ENCODE results near the gene ADAMTS2. TPM values are rescaled to one million over a fixed set of nuclear protein-coding genes. Genes with fewer than 3 reads are reported as not detected.

Gene ADAMTS2
- total and polyA plus RNA-seq, 2 donors from 2014 or later: 2.0 to 13.6 TPM

DNA sequence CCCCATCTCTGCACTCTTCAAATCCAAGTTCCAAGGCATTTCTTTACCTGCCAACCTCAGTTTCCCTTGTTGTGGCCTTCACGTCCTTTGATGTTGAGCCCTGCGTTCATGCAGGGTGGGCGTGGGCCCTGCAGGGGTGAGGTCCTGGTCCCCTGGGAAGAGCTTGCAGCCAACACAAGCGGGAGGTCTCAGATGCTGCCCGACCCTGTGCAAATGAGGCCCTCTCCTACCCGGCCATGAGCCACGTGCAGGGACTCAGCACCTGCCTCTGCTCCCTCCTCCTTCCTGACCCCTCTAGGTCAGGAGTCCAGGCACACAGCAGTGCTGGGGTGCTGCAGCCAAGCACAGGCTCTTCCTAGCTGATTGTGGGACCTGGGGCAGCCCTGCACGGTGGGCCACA, 124.5 kb downstream of the ADAMTS2 start:
- peaks cover 0 to 6% (median 5%) of the 10 kb centered on the region in 3 donors for H3K9me3 ChIP-seq (ENCODE audit: control insufficient read depth in 2 of 3, insufficient read depth in 1 of 3, low read length in 3 of 3)
- DNase-seq: peak in 1 of 5 donors; percentile 69
- no peaks in the 10 kb centered on the region for H3K36me3 ChIP-seq (ENCODE audit: control insufficient read depth in 2 of 3, insufficient read depth in 3 of 3, low read length in 3 of 3)
- no peak overlapping the region for H3K9ac ChIP-seq (ENCODE audit: low read length in 3 of 3)
- intact Hi-C loops (cut with DNase I): no loop called here
- H3K27me3 ChIP-seq (ENCODE audit: control insufficient read depth, insufficient read depth, low read length): no peaks in the 10 kb centered on the region
- no peaks in the 10 kb centered on the region for H3K4me1 ChIP-seq (ENCODE audit: control insufficient read depth in 2 of 3, insufficient read depth in 2 of 3, low read depth in 1 of 3, low read length in 3 of 3)
- no peak overlapping the region for H3K27ac ChIP-seq (ENCODE audit: low read depth in 2 of 2, low read length in 2 of 2)
- TF ChIP-seq, protein P1, sequence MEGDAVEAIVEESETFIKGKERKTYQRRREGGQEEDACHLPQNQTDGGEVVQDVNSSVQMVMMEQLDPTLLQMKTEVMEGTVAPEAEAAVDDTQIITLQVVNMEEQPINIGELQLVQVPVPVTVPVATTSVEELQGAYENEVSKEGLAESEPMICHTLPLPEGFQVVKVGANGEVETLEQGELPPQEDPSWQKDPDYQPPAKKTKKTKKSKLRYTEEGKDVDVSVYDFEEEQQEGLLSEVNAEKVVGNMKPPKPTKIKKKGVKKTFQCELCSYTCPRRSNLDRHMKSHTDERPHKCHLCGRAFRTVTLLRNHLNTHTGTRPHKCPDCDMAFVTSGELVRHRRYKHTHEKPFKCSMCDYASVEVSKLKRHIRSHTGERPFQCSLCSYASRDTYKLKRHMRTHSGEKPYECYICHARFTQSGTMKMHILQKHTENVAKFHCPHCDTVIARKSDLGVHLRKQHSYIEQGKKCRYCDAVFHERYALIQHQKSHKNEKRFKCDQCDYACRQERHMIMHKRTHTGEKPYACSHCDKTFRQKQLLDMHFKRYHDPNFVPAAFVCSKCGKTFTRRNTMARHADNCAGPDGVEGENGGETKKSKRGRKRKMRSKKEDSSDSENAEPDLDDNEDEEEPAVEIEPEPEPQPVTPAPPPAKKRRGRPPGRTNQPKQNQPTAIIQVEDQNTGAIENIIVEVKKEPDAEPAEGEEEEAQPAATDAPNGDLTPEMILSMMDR (IDR thresholded peaks at IDR 0.05; ENCODE audit: borderline replicate concordance, extremely low read depth, insufficient read depth): no peak
- FAIRE-seq: no peak
- no peak overlapping the region for H3K4me3 ChIP-seq (ENCODE audit: low read length in 3 of 3)

DNA sequence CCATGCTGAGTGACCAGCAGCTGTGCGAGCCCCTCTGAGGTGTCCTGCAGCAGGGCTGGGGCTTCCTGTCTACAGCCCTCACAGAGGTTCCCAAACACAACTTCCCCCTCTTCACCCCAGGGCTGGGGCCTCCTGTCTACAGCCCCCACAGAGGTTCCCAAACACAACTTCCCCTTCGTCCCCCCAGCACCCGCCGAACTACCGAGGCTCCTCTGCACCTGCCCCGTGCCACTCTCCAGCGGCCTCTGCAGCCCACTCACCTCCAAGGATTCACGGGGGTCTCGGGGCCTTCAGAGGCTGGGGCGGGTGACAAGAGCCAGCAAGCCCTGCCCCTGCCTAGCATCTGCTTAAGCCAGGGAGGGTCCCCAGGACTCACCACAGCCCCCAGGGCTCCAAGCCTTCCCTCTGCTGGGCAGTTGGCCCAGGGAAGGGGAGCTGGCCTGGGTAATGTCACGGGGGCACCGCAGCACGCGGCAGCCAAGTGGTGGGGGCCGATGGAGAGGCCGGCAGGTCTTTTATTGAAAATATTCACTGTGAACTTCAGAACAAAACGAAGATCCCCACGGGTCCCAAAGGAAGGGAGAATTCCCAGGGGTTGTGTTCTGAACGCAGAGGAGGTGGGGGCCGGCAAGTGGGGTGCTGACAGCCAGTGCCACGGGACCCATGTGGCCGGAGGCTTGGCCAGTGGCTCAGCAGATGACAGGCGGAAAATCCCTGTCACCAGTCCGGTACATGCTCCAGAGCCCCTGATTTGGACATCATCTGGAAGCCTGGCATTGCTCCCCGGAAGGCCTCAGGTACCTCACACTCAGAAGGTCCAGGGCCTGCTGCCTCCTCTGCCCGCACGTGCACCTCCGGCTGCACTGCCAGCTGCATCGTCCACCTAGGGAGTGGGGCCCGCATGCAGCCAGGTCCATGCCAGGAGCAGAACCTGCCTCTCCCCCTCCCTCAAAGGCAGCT, 125.3 kb downstream of the ADAMTS2 start:
- DNase-seq (peak in 1 of 5 donors; percentile 66), FAIRE-seq (no peak)
- Histone ChIP-seq H3K27me3 (ENCODE audit: control insufficient read depth, insufficient read depth, low read length) (no peaks in the 10 kb centered on the region), H3K9me3 (ENCODE audit: control insufficient read depth in 2 of 3, insufficient read depth in 1 of 3, low read length in 3 of 3) (peaks cover 0 to 6% (median 5%) of the 10 kb centered on the region in 3 donors), H3K36me3 (ENCODE audit: control insufficient read depth in 2 of 3, insufficient read depth in 3 of 3, low read length in 3 of 3) (no peaks in the 10 kb centered on the region), H3K4me1 (ENCODE audit: control insufficient read depth in 2 of 3, insufficient read depth in 2 of 3, low read depth in 1 of 3, low read length in 3 of 3) (no peaks in the 10 kb centered on the region), H3K9ac (ENCODE audit: low read length in 3 of 3) (no peak overlapping the region), H3K27ac (ENCODE audit: low read depth in 2 of 2, low read length in 2 of 2) (no peak overlapping the region), H3K4me3 (ENCODE audit: low read length in 3 of 3) (no peak overlapping the region)
- intact Hi-C loops (cut with DNase I): no loop called here
- TF ChIP-seq, protein P1 (IDR thresholded peaks at IDR 0.05; ENCODE audit: borderline replicate concordance, extremely low read depth, insufficient read depth): no peak

DNA sequence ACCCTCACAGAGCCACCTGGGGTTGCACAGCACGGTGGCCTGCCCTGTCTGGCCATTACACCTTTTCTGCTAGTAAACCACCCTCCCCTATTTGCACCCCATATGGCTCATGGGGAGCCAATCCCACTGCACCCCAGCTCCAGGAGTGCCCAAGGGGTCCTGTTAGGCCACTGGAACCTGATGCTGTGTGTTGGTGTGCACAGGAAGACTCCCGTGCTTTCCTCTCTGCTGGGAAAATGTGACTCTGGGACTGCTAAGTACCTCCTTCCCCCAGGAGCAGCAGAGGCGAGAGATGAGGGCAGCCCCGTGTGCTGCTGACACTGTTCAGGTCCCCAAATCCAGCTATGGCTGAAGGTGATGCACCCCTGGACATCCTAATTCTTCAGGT, 126.3 kb downstream of the ADAMTS2 start:
- TF ChIP-seq, protein P1 (IDR thresholded peaks at IDR 0.05; ENCODE audit: borderline replicate concordance, extremely low read depth, insufficient read depth): no peak
- Histone ChIP-seq H3K9ac (ENCODE audit: low read length in 3 of 3) (no peak overlapping the region), H3K27ac (ENCODE audit: low read depth in 2 of 2, low read length in 2 of 2) (no peak overlapping the region), H3K9me3 (ENCODE audit: control insufficient read depth in 2 of 3, insufficient read depth in 1 of 3, low read length in 3 of 3) (peaks cover 0 to 6% (median 4%) of the 10 kb centered on the region in 3 donors), H3K36me3 (ENCODE audit: control insufficient read depth in 2 of 3, insufficient read depth in 3 of 3, low read length in 3 of 3) (no peaks in the 10 kb centered on the region), H3K4me3 (ENCODE audit: low read length in 3 of 3) (no peak overlapping the region), H3K4me1 (ENCODE audit: control insufficient read depth in 2 of 3, insufficient read depth in 2 of 3, low read depth in 1 of 3, low read length in 3 of 3) (no peaks in the 10 kb centered on the region), H3K27me3 (ENCODE audit: control insufficient read depth, insufficient read depth, low read length) (no peaks in the 10 kb centered on the region)
- FAIRE-seq (no peak), DNase-seq (no peak)
- intact Hi-C loops (cut with DNase I): no loop called here

All from kidney (tissue), 14 donors.